Measurements from ENCODE around the gene CEP85L.

The CEP85L gene

DNA sequence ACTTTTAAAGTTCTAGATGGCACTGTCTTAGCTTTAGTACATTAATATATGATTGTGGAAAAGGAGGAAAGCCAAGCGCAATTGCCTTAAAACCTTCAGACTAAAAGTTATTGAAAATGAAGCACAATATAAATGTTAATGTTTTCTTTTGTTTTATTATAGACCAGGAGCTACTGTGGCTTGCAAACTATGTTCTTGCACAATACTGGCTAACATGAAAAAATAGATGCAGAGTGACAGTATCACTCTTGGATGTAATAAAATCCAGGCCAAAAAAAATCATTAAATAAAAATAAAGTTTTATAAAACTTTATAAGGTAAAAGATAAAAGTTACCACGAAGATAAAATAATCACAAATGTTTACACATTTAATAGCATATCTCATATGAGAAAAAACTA lies 121.6 kb downstream of the CEP85L start:
- DNase-seq (ENCODE audit: insufficient read length) = no peak
- TF ChIP-seq POLR2AphosphoS5 (IDR thresholded peaks at IDR 0.05; ENCODE audit: low read depth, low read length) = no peak
- TF ChIP-seq POLR2A (IDR thresholded peaks at IDR 0.05; ENCODE audit: low read depth, low read length) = no peak
- no peak for TF ChIP-seq TAF1 (IDR thresholded peaks at IDR 0.05; ENCODE audit: borderline replicate concordance, low read depth, low read length)
- no peak for FAIRE-seq

- TF ChIP-seq POLR2A (IDR thresholded peaks at IDR 0.05; ENCODE audit: low read depth, low read length) = no peak
- FAIRE-seq (no peak), DNase-seq (ENCODE audit: insufficient read length) (no peak)
Measured at GRCh38 chr6:118528129-118528528, 123.3 kb downstream of the CEP85L start.

- DNase-seq (ENCODE audit: insufficient read length) (no peak), FAIRE-seq (no peak)
- TF ChIP-seq TAF1 (IDR thresholded peaks at IDR 0.05; ENCODE audit: borderline replicate concordance, low read depth, low read length) (no peak), POLR2A (IDR thresholded peaks at IDR 0.05; ENCODE audit: low read depth, low read length) (no peak), POLR2AphosphoS5 (IDR thresholded peaks at IDR 0.05; ENCODE audit: low read depth, low read length) (no peak)
Measured at GRCh38 chr6:118525913-118526780, 125.2 kb downstream of the CEP85L start.

GRCh38 chr6:118524686-118525085 lies 126.7 kb downstream of the CEP85L start:
- DNase-seq (ENCODE audit: insufficient read length) = no peak
- TF ChIP-seq POLR2AphosphoS5 (IDR thresholded peaks at IDR 0.05; ENCODE audit: low read depth, low read length) (no peak), POLR2A (IDR thresholded peaks at IDR 0.05; ENCODE audit: low read depth, low read length) (no peak), TAF1 (IDR thresholded peaks at IDR 0.05; ENCODE audit: borderline replicate concordance, low read depth, low read length) (no peak)
- no peak for FAIRE-seq

DNA sequence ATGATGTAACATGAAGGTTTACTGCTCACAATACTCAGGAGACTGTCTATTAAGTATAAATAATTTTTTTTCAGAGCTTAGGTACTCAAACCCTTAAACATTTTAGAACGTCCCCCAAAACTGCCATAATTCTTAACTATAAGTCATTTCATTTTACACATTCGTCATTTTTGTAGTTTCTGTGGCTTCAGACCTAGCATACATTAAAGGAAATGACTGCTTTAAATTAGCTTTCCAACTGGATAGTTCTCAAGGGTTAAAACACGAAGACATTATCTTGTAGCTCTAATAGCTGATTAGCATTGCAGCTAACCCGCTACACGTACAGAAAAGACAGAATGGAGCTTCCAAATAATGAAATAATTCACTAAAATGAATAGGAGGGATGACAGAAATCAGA lies 128.2 kb downstream of the CEP85L start:
- no peak for TF ChIP-seq POLR2A (IDR thresholded peaks at IDR 0.05; ENCODE audit: low read depth, low read length)
- TF ChIP-seq TAF1 (IDR thresholded peaks at IDR 0.05; ENCODE audit: borderline replicate concordance, low read depth, low read length) = no peak
- no peak for TF ChIP-seq POLR2AphosphoS5 (IDR thresholded peaks at IDR 0.05; ENCODE audit: low read depth, low read length)
- no peak for FAIRE-seq
- no peak for DNase-seq (ENCODE audit: insufficient read length)

DNA sequence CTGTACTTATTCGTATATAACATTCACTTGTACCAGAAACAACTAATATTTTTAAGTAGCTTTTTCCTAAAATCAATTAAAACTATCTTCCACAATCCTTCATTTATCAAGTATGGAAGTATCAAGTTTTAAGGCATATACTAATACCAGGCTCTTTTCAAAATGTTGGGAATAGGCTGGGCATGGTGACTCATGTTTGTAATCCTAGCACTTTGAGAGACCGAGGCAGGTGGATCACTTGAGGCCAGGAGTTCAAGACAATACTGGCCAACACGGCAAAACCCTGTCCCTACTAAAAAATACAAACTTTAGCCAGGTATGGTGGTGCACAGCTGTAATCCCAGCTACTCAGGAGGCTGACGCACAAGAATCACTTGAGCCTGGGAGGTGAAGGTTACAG lies 129.0 kb downstream of the CEP85L start:
- no peak for TF ChIP-seq POLR2A (IDR thresholded peaks at IDR 0.05; ENCODE audit: low read depth, low read length)
- no peak for TF ChIP-seq TAF1 (IDR thresholded peaks at IDR 0.05; ENCODE audit: borderline replicate concordance, low read depth, low read length)
- TF ChIP-seq POLR2AphosphoS5 (IDR thresholded peaks at IDR 0.05; ENCODE audit: low read depth, low read length) = no peak
- DNase-seq (ENCODE audit: insufficient read length) (no peak), FAIRE-seq (no peak)

GRCh38 chr6:118514689-118515088 lies 136.7 kb downstream of the CEP85L start:
- DNase-seq (ENCODE audit: insufficient read length) (no peak), FAIRE-seq (no peak)
- TF ChIP-seq POLR2A (IDR thresholded peaks at IDR 0.05; ENCODE audit: low read depth, low read length) (no peak), TAF1 (IDR thresholded peaks at IDR 0.05; ENCODE audit: borderline replicate concordance, low read depth, low read length) (no peak), POLR2AphosphoS5 (IDR thresholded peaks at IDR 0.05; ENCODE audit: low read depth, low read length) (no peak)

DNA sequence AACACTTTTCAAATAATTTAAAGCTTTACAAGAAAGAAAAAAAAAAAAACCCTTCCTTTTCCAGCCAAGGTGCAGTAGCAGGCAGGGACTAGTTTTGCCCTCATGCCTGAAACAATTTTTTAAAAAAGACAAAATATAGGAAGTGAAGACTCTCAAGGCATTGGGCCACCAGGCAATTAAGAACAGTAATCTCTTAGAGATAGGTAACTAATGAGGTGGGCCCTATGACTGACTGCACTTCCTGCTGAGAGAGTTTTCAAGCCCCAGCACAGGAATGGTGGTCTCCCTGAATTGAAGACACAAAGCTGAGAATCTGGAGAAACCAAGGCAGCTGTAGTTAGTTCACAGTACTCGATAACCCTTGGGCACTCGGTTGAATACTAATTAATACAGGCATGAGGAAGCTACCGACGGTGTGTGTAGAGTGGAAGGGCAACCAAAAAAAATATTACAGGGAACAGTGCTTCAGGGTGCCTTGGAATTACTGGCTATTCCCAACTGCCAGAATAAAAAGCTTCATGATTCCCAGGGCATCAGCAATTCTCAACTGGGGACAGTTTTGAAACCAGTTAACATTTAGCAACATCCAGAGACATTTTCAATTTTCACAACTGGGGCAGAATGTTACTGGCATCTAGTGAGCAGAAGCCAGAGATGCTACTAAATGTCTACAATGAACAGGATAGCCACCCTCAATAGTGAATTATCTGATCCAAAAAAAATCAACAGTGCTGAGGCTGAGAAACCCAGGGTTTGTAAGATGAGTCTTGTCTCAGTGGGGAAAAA lies 139.3 kb downstream of the CEP85L start:
- TF ChIP-seq POLR2A (IDR thresholded peaks at IDR 0.05; ENCODE audit: low read depth, low read length) = no peak
- no peak for TF ChIP-seq POLR2AphosphoS5 (IDR thresholded peaks at IDR 0.05; ENCODE audit: low read depth, low read length)
- no peak for TF ChIP-seq TAF1 (IDR thresholded peaks at IDR 0.05; ENCODE audit: borderline replicate concordance, low read depth, low read length)
- no peak for FAIRE-seq

GRCh38 chr6:118509009-118509617 lies 142.3 kb downstream of the CEP85L start:
- no peak for TF ChIP-seq POLR2AphosphoS5 (IDR thresholded peaks at IDR 0.05; ENCODE audit: low read depth, low read length)
- TF ChIP-seq TAF1 (IDR thresholded peaks at IDR 0.05; ENCODE audit: borderline replicate concordance, low read depth, low read length) = no peak
- TF ChIP-seq POLR2A (IDR thresholded peaks at IDR 0.05; ENCODE audit: low read depth, low read length) = no peak
- no peak for DNase-seq (ENCODE audit: insufficient read length)
- FAIRE-seq = no peak

More for the DNA sequence above, 139.3 kb downstream of the CEP85L start:
- no peak for DNase-seq (ENCODE audit: insufficient read length)

- TF ChIP-seq POLR2AphosphoS5 (IDR thresholded peaks at IDR 0.05; ENCODE audit: low read depth, low read length) (no peak), TAF1 (IDR thresholded peaks at IDR 0.05; ENCODE audit: borderline replicate concordance, low read depth, low read length) (no peak), POLR2A (IDR thresholded peaks at IDR 0.05; ENCODE audit: low read depth, low read length) (no peak)
- FAIRE-seq = no peak
- DNase-seq (ENCODE audit: insufficient read length) = no peak
Measured at GRCh38 chr6:118507636-118508035, 143.8 kb downstream of the CEP85L start.

DNA sequence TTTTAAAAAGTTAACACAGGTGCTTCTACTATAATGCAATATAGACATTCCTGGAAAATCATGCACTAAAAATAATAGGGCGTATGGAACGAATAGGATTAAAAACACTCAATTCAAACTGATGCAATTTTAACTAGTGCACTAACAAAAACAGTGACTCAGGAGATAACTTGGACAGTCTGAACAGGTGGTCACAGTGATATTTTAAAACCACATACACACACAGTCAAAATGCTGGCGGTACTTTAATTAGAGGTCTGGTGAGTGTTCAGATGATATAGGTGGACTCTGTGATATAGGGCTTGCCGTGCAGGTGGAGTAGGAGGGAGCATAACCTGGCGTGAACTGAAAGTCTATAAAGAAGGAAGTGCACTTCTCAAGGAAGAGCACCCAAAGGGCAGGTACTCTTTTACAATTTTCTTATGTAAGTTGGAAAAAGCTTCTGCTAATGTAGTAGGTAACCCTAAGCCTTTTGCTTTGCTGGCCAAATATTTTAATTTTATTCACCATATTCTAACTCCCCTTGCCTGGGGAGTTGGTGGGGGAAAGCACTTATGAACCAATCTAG lies 145.2 kb downstream of the CEP85L start:
- DNase-seq (ENCODE audit: insufficient read length) (no peak), FAIRE-seq (peak; percentile 9)
- TF ChIP-seq POLR2A (IDR thresholded peaks at IDR 0.05; ENCODE audit: low read depth, low read length) (no peak), POLR2AphosphoS5 (IDR thresholded peaks at IDR 0.05; ENCODE audit: low read depth, low read length) (no peak), TAF1 (IDR thresholded peaks at IDR 0.05; ENCODE audit: borderline replicate concordance, low read depth, low read length) (no peak)
